K562 (cell line): ENCODE data around the gene CTCFL. TPM values are rescaled to one million over a fixed set of nuclear protein-coding genes. Genes with fewer than 3 reads are reported as not detected.

ENCODE experiments used
- BCOR ChIP-seq: fragments of 450-650 bp; IDR thresholded peaks from 2 replicates; pipeline ENCODE4 v1.6.1; 2016
- EP400 ChIP-seq: fragments of 450-650 bp; IDR thresholded peaks from 2 replicates; pipeline ENCODE4 v1.6.1; 2017; ENCODE audit warnings: antibody characterized with exemption, mild to moderate bottlenecking, moderate library complexity
- FOXM1 ChIP-seq, 2 experiments: fragments of 450-650 bp in 1 of 2; sonication (generic) in 1 of 2; formaldehyde crosslinking in 1 of 2; IDR thresholded peaks; 2 replicates each; pipeline versions ENCODE4 v1.6.1 to v1.9.0; 2017 to 2022; ENCODE audit warnings: low read depth in 2 of 2, mild to moderate bottlenecking in 2 of 2, missing genetic modification reagents in 1 of 2, moderate library complexity in 1 of 2
- FOXP4 ChIP-seq: sonication (generic); formaldehyde crosslinking; IDR thresholded peaks from 2 replicates; pipeline ENCODE4 v1.8.0; 2022; ENCODE audit warnings: mild to moderate bottlenecking, missing genetic modification reagents, borderline replicate concordance
- GTF2F1 ChIP-seq: IDR thresholded peaks from 2 replicates; pipeline ENCODE4 v1.6.1; 2011; ENCODE audit warnings: low read depth, low read length, improper control_type of control experiment
- GTF3C2 ChIP-seq: IDR thresholded peaks from 3 replicates; pipeline ENCODE4 v1.6.1; 2011; ENCODE audit warnings: borderline replicate concordance, mild to moderate bottlenecking, moderate library complexity; ENCODE audit not compliant: insufficient read length; ENCODE audit errors: extremely low read depth
- KAT7 ChIP-seq: sonication (generic); formaldehyde crosslinking; IDR thresholded peaks from 2 replicates; pipeline ENCODE4 v1.8.0; 2022; ENCODE audit warnings: missing genetic modification reagents, mild to moderate bottlenecking, borderline replicate concordance
- KLF6 ChIP-seq: fragments of 250-450 bp; sonication (Bioruptor Pico); IDR thresholded peaks from 2 replicates; pipeline ENCODE4 v1.4.0; 2020; ENCODE audit warnings: mild to moderate bottlenecking, moderate library complexity, borderline replicate concordance
- NKRF ChIP-seq: fragments of 450-650 bp; IDR thresholded peaks from 2 replicates; pipeline ENCODE4 v1.6.1; 2016; ENCODE audit warnings: borderline replicate concordance
- TFAP4 ChIP-seq: sonication (generic); formaldehyde crosslinking; IDR thresholded peaks from 2 replicates; pipeline ENCODE4 v1.8.0; 2022; ENCODE audit warnings: missing genetic modification reagents, mild to moderate bottlenecking, moderate library complexity, borderline replicate concordance
- ZBTB33 ChIP-seq: sonication (generic); formaldehyde crosslinking; IDR thresholded peaks from 2 replicates; pipeline ENCODE4 v1.8.1; 2023; ENCODE audit warnings: mild to moderate bottlenecking, missing genetic modification reagents
- ZFP30 ChIP-seq: fragments of 250-450 bp; sonication (Bioruptor Pico); IDR thresholded peaks from 2 replicates; pipeline ENCODE4 v1.8.0; 2022; ENCODE audit warnings: moderate library complexity, mild to moderate bottlenecking, inconsistent platforms, borderline replicate concordance
- ZNF197 ChIP-seq: fragments of 200-800 bp; sonication (Bioruptor generic); IDR thresholded peaks from 2 replicates; pipeline ENCODE4 v1.6.1; 2016; ENCODE audit warnings: low read depth, missing genetic modification characterization, missing compliant biosample characterization
- ZNF41 ChIP-seq: fragments of 250-450 bp; sonication (Bioruptor Pico); conservative IDR thresholded peaks from 2 replicates; pipeline ENCODE4 v1.4.0; 2020; ENCODE audit warnings: mild to moderate bottlenecking
- ZNF830 ChIP-seq: fragments of 250-450 bp; sonication (Bioruptor Pico); IDR thresholded peaks from 2 replicates; pipeline ENCODE4 v1.5.0; 2021; ENCODE audit warnings: mild to moderate bottlenecking
- polyA plus RNA-seq, 8 experiments: library from polyadenylated mRNA; depleted of rRNA in 4 of 8; stranded (reverse) in 5 of 8; unstranded in 3 of 8; fragments of >200 nt; fragmentation: Nextera tagmentation in 2 of 8; fragmentation: Illumina TruSeq in 1 of 8; extraction: Ambion mirVana in 2 of 8; extraction: Trizol in 1 of 8; gene quantifications; 2 replicates each; pipeline versions ENCODE4 v1.2.1 to v1.2.3, GENCODE V29; 2011 to 2014; ENCODE audit warnings: inconsistent platforms in 1 of 8, missing spikeins in 1 of 8
- total RNA-seq, 7 experiments: library from RNA; depleted of rRNA in 6 of 7; stranded (reverse); fragments of >200 nt in 6 of 7; fragmentation: Illumina TruSeq in 2 of 7; extraction: Trizol in 2 of 7; gene quantifications; 2 replicates each; pipeline versions ENCODE4 v1.2.1 to v1.2.3, GENCODE V29; 2011 to 2021; ENCODE audit warnings: low replicate concordance in 1 of 7

The CTCFL gene
- total and polyA plus RNA-seq, 9 of the 15 experiments (the other 6 are each of a cell fraction or from before 2014, with no cell fraction given), result 42.4 to 188 (median 111) TPM

GRCh38 chr20:57524511-57525176 lies at the start of gene CTCFL (continued):
- TF ChIP-seq KAT7 (no peak), KLF6 (CRISPR knock-in tag) (peak; percentile 47; the same call in 1 of the 2 replicates), NKRF (peak; percentile 33; the same call in 1 of the 2 replicates), ZNF197 (CRISPR knock-in tag) (no peak), ZNF830 (CRISPR knock-in tag) (peak; percentile 6; the same call in 1 of the 2 replicates), EP400 (peak; percentile 92), GTF2F1 (no peak), FOXP4 (CRISPR knock-in tag) (peak; percentile 71; the same call in 1 of the 2 replicates), BCOR (no peak), FOXM1 (IDR thresholded peaks at IDR 0.05; ENCODE audit: low read depth) (no peak), FOXM1 (CRISPR knock-in tag; IDR thresholded peaks at IDR 0.05; ENCODE audit: low read depth) (peak; percentile 68; the same call in 1 of the 2 replicates), ZBTB33 (CRISPR knock-in tag) (peak; percentile 65; the same call in 1 of the 2 replicates), ZFP30 (no peak), GTF3C2 (no peak), TFAP4 (CRISPR knock-in tag) (peak; percentile 83; the same call in 1 of the 2 replicates), ZNF41 (CRISPR knock-in tag) (no peak)
